Measurements from ENCODE around the gene SPTBN1. TPM values are rescaled to one million over a fixed set of nuclear protein-coding genes. Genes with fewer than 3 reads are reported as not detected.

The SPTBN1 gene
- total RNA-seq, 4 donors from 2014 or later = 132 to 239 (median 195) TPM

- no peak overlapping the region for H3K4me3 ChIP-seq (ENCODE audit: low read depth, poor library complexity, severe bottlenecking)
- no peak for DNase-seq (ENCODE audit: low spot score in 2 of 2)
- WGBS, 2 donors = 49 to 68% methylated on average over 2 of the region's 2 CpGs
- TF ChIP-seq POLR2A (IDR thresholded peaks at IDR 0.05) (no peak), CTCF (IDR thresholded peaks at IDR 0.05) (no peak)
- intact Hi-C loops (cut with DNase I; ENCODE audit: low total_unique reads) = no loop called here
These were observed 8.2 kb downstream of the SPTBN1 start for GRCh38 chr2:54464341-54464740.

- no peak for DNase-seq (ENCODE audit: low spot score in 2 of 2)
- WGBS, 2 donors = 66 to 76% methylated on average over 2 of the region's 2 CpGs
- TF ChIP-seq CTCF (IDR thresholded peaks at IDR 0.05) (no peak), POLR2A (IDR thresholded peaks at IDR 0.05) (no peak)
- intact Hi-C loops (cut with DNase I; ENCODE audit: low total_unique reads) = no loop called here
- no peak overlapping the region for H3K4me3 ChIP-seq (ENCODE audit: low read depth, poor library complexity, severe bottlenecking)
These were observed 9.0 kb downstream of the SPTBN1 start for GRCh38 chr2:54465143-54465542.

- H3K4me3 ChIP-seq (ENCODE audit: low read depth, poor library complexity, severe bottlenecking) = no peak overlapping the region
- intact Hi-C loops (cut with DNase I; ENCODE audit: low total_unique reads) = no loop called here
- TF ChIP-seq POLR2A (IDR thresholded peaks at IDR 0.05) (no peak), CTCF (IDR thresholded peaks at IDR 0.05) (no peak)
- 42 to 52% methylated on average over 4 of the region's 4 CpGs for WGBS, 2 donors
- DNase-seq (ENCODE audit: low spot score in 2 of 2) = no peak
These were observed 10.7 kb downstream of the SPTBN1 start for GRCh38 chr2:54466870-54467269.

GRCh38 chr2:54468673-54469072 lies 12.5 kb downstream of the SPTBN1 start:
- no peak for DNase-seq (ENCODE audit: low spot score in 2 of 2)
- no peak overlapping the region for H3K4me3 ChIP-seq (ENCODE audit: low read depth, poor library complexity, severe bottlenecking)
- intact Hi-C loops (cut with DNase I; ENCODE audit: low total_unique reads) = no loop called here
- TF ChIP-seq CTCF (IDR thresholded peaks at IDR 0.05) (no peak), POLR2A (IDR thresholded peaks at IDR 0.05) (no peak)
- 48 to 64% methylated on average over 2 of the region's 2 CpGs for WGBS, 2 donors

- intact Hi-C loops (cut with DNase I; ENCODE audit: low total_unique reads) = no loop called here
- 50 to 55% methylated on average over 3 of the region's 3 CpGs for WGBS, 2 donors
- no peak for DNase-seq (ENCODE audit: low spot score in 2 of 2)
- no peak overlapping the region for H3K4me3 ChIP-seq (ENCODE audit: low read depth, poor library complexity, severe bottlenecking)
- TF ChIP-seq POLR2A (IDR thresholded peaks at IDR 0.05) (no peak), CTCF (IDR thresholded peaks at IDR 0.05) (no peak)
These were observed 13.4 kb downstream of the SPTBN1 start for GRCh38 chr2:54469484-54470053.
